GM12878 (cell line): ENCODE results near the gene SPESP1.

ENCODE experiments used
- BMI1 ChIP-seq: fragments of 450-650 bp; IDR thresholded peaks from 2 replicates; pipeline ENCODE4 v1.6.1; 2016; ENCODE audit warnings: mild to moderate bottlenecking, moderate library complexity, borderline replicate concordance
- EP300 ChIP-seq, 2 experiments: fragments of 150-350 bp in 1 of 2; IDR thresholded peaks; 2 replicates each; pipeline ENCODE4 v1.6.1; 2011 to 2012; ENCODE audit warnings: low read depth in 2 of 2, low read length in 2 of 2, borderline replicate concordance in 1 of 2, improper control_type of control experiment in 1 of 2, inconsistent platforms in 1 of 2; ENCODE audit not compliant: control insufficient read depth in 1 of 2
- EZH2 ChIP-seq: IDR thresholded peaks from 2 replicates; pipeline ENCODE4 v1.6.1; 2012; ENCODE audit warnings: low read depth, mild to moderate bottlenecking, control low read depth, inconsistent platforms, low read length, borderline replicate concordance; ENCODE audit not compliant: control insufficient read depth
- GABPA ChIP-seq: IDR thresholded peaks from 2 replicates; pipeline ENCODE4 v1.6.1; 2014; ENCODE audit warnings: antibody characterized with exemption, low read depth, mild to moderate bottlenecking, inconsistent platforms
- HDAC2 ChIP-seq: fragments of 200-600 bp; sonication (generic); IDR thresholded peaks from 2 replicates; pipeline ENCODE4 v1.6.1; 2017
- SMC3 ChIP-seq: IDR thresholded peaks from 2 replicates; pipeline ENCODE4 v1.6.1; 2011; ENCODE audit warnings: low read length, improper control_type of control experiment, borderline replicate concordance
- SUZ12 ChIP-seq: fragments of 200-600 bp; sonication (generic); IDR thresholded peaks from one replicate; pipeline ENCODE4 v1.6.1; 2018; ENCODE audit warnings: antibody characterized with exemption, mild to moderate bottlenecking; ENCODE audit not compliant: unreplicated experiment
- TAF1 ChIP-seq: IDR thresholded peaks from 2 replicates; pipeline ENCODE4 v1.6.1; 2011; ENCODE audit warnings: mild to moderate bottlenecking, low read depth, low read length, borderline replicate concordance
- TF ChIP-seq, protein P1 (sequence below), 3 experiments: IDR thresholded peaks in 2 of 3; conservative IDR thresholded peaks in 1 of 3; 2 replicates each; pipeline ENCODE4 v1.5.1; 2011; ENCODE audit warnings: low read depth in 3 of 3, low read length in 3 of 3, mild to moderate bottlenecking in 3 of 3, control low read depth in 2 of 3, moderate library complexity in 2 of 3, inconsistent platforms in 1 of 3, mixed read lengths in 1 of 3; ENCODE audit not compliant: control insufficient read depth in 2 of 3, insufficient read depth in 1 of 3; ENCODE audit errors: extremely low read depth in 1 of 3

- TF ChIP-seq, protein P1, sequence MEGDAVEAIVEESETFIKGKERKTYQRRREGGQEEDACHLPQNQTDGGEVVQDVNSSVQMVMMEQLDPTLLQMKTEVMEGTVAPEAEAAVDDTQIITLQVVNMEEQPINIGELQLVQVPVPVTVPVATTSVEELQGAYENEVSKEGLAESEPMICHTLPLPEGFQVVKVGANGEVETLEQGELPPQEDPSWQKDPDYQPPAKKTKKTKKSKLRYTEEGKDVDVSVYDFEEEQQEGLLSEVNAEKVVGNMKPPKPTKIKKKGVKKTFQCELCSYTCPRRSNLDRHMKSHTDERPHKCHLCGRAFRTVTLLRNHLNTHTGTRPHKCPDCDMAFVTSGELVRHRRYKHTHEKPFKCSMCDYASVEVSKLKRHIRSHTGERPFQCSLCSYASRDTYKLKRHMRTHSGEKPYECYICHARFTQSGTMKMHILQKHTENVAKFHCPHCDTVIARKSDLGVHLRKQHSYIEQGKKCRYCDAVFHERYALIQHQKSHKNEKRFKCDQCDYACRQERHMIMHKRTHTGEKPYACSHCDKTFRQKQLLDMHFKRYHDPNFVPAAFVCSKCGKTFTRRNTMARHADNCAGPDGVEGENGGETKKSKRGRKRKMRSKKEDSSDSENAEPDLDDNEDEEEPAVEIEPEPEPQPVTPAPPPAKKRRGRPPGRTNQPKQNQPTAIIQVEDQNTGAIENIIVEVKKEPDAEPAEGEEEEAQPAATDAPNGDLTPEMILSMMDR (IDR thresholded peaks at IDR 0.05 in 2 of 3, conservative IDR thresholded peaks at IDR 0.05 in 1 of 3; ENCODE audit: control insufficient read depth in 2 of 3, extremely low read depth in 1 of 3, insufficient read depth in 1 of 3, low read depth in 3 of 3, low read length in 3 of 3), result no peak
- TF ChIP-seq BMI1, result no peak
- no peak for TF ChIP-seq TAF1
- no peak for TF ChIP-seq GABPA
- TF ChIP-seq SMC3, result no peak
- no peak for TF ChIP-seq EP300 (IDR thresholded peaks at IDR 0.05; ENCODE audit: borderline replicate concordance in 1 of 2, control insufficient read depth in 1 of 2, low read depth in 2 of 2, low read length in 2 of 2)
- TF ChIP-seq SUZ12, result no peak
- no peak for TF ChIP-seq HDAC2
- no peak for TF ChIP-seq EZH2
These were observed 61.4 kb downstream of the SPESP1 start for GRCh38 chr15:68991723-68992122.
